Muscle of arm (tissue), 12 donors: Measurements from ENCODE around the gene NTN3. TPM values are rescaled to one million over a fixed set of nuclear protein-coding genes. Genes with fewer than 3 reads are reported as not detected.

ENCODE experiments used
- DNase-seq: peaks from one replicate; pipeline ENCODE4 v3.0.0-alpha.2; 2013
- polyA plus RNA-seq, 12 donors: library from polyadenylated mRNA; unstranded; fragments of 120-200 nt; gene quantifications; one replicate each; pipeline ENCODE4 v1.2.1, GENCODE V29; 2013; ENCODE audit not compliant: insufficient read length in 12 of 12

Gene NTN3
- polyA plus RNA-seq, 12 donors: 1.2 to 5.6 (median 2.2) TPM; not detected in 1

GRCh38 chr16:2465653-2466415 is 5.3 kb upstream of the NTN3 start:
- DNase-seq: no peak

- no peak for DNase-seq
Measured at GRCh38 chr16:2466667-2467527, 4.2 kb upstream of the NTN3 start.

- peak; percentile 87 for DNase-seq
Measured at GRCh38 chr16:2467528-2468232, 3.4 kb upstream of the NTN3 start.

GRCh38 chr16:2468233-2468724 is 2.8 kb upstream of the NTN3 start:
- peak; percentile 55 for DNase-seq

- no peak for DNase-seq
Measured at GRCh38 chr16:2468725-2469398, 2.2 kb upstream of the NTN3 start.

GRCh38 chr16:2469399-2470233 is 1.5 kb upstream of the NTN3 start:
- DNase-seq: no peak

GRCh38 chr16:2470234-2470601 is 879 bp upstream of the NTN3 start:
- DNase-seq: no peak

- no peak for DNase-seq
Measured at GRCh38 chr16:2470603-2471015, 488 bp upstream of the NTN3 start.

- no peak for DNase-seq
Measured at GRCh38 chr16:2471653-2472487, 773 bp downstream of the NTN3 start.

GRCh38 chr16:2472488-2472864 is 1.4 kb downstream of the NTN3 start:
- no peak for DNase-seq

GRCh38 chr16:2472885-2473445 is 1.9 kb downstream of the NTN3 start:
- DNase-seq: no peak

- no peak for DNase-seq
Measured at GRCh38 chr16:2473446-2473926, 2.4 kb downstream of the NTN3 start.

GRCh38 chr16:2473999-2474876 is 3.1 kb downstream of the NTN3 start:
- DNase-seq: no peak

GRCh38 chr16:2474877-2475412 is 3.8 kb downstream of the NTN3 start, which contains the start of gene TBC1D24:
Gene TBC1D24, plus strand, starts transcription at chr16:2475127. Its CDS starts 21,022 bp downstream, at chr16:2496149.
- DNase-seq: peak; percentile 86

- no peak for DNase-seq
Measured at GRCh38 chr16:2475413-2476344, 4.6 kb downstream of the NTN3 start.

- DNase-seq: no peak
Measured at GRCh38 chr16:2476345-2476720, 5.2 kb downstream of the NTN3 start.

- no peak for DNase-seq
Measured at GRCh38 chr16:2476741-2477140, 5.6 kb downstream of the NTN3 start.
